GM18499 (cell line): ENCODE results near the gene NTSR1.

Experiments used
- ATAC-seq: cut with Tn5 transposase; IDR thresholded peaks from one replicate; pipeline ENCODE4 v1.9.1; 2021; ENCODE audit warnings: moderate number of reproducible peaks; ENCODE audit not compliant: insufficient read depth, unreplicated experiment

The NTSR1 gene

DNA sequence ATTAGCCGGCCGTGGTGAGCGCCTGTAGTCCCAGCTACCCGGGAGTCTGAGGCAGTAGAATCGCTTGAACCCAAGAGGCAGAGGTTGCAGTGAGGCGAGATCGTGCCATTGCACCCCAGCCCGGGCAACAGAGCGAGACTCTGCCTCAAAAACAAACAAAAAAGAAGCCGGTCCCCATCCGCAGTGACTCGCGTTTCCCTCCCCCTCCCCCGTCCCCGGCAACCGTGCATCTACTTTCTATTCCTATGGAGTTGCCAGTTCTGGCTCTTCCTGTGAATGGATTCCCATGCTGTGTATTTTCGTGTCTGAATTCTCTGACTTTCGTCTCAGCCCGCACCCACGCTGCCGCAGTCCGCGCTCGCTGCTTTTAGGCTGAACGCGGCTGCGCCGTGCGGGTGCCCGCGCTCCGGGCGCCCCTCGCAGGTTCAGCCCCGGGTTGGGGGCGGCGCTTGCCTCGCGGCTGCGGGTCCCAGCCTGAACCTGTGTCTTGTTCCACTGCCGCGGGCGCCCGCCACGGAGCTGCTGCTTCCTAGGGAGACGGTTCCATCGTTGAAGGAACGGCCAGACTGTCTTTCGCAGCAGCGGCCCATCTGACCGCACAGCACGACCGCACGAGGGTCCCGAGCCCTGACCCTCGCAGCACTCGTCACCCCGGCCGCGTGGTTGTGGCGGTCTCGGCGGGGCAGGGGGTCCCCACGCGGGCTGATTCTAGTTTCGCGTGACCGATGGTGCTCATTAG lies 86.6 kb downstream of the NTSR1 start:
- no peak for ATAC-seq

DNA sequence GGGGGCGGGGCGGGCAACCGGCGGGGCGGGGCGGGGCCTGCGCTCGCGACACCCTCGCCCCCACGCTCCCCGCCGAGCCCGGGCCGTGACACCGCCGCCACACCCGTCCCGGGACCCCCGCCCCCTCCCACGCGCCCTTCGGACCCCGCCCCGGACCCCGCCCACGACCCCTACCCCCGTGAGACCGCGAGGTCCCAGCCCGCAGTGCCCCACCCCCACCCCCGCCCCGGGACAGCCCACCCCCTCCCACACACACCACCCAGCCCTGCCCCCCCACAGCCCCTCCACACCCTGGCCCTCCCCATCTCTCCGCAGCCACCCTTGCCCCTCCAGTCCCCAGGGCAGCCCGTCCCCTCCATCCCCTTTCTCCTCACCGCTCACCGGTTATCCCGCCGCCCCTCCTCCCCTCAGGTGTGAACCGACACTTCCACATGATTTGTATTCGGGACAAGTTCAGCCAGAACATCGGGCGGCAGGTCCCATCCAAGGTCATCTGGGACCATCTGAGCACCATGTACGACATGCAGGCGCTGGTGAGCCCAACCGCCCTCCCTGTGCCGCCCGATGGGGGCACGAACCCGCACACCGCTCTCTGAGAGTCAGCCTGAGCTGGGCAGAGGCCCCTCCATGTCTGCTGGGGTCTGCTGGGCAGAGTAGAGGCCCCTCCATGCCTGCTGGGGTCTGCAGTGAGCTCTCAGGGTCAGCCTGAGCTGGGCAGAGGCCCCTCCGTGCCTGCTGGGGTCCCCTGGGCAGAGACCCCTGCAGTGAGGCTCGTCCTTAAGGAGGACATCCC lies 88.3 kb downstream of the NTSR1 start:
- ATAC-seq: no peak

DNA sequence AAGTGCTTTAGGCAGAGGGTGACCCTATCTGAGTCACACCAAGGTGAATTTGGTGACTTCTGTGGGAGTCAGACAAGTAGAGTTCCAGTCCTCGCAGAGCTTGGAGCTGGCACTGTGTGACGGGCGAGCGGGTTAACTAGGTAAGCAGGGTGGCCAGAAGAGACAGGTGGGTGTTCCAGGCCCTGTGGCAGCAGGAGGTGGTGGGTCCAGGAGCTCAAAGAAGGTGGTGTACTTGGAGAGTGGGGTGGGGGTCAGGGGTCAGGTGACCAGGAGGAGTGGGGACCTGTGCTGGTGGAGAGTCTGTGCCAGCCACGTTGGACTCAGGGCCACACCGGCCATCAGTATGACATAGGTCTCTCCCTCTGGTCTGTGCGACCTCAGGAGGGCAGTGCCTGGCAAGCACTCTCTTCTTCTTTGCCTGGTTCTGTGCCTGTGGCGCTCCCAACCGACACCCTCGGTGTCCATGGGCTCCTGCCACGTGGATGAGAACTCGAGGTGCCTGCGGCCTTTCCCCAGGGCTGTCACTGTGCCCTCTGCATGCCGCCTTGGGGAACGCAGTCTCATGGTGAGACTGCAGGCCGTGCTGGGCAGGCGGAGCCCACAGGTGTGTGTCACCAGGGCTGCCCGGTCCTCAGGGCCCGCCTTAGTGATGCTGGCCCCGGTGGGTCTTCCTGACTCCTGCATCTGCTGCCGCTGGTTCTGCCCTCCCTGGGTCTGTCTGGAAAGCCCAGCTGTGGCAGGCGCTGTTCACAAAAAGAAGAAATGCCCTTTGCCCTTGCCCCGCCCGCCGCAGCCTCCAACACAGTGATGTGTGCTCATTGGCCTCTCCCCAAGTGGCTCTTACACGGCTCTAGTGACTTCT lies 89.3 kb downstream of the NTSR1 start:
- no peak for ATAC-seq

DNA sequence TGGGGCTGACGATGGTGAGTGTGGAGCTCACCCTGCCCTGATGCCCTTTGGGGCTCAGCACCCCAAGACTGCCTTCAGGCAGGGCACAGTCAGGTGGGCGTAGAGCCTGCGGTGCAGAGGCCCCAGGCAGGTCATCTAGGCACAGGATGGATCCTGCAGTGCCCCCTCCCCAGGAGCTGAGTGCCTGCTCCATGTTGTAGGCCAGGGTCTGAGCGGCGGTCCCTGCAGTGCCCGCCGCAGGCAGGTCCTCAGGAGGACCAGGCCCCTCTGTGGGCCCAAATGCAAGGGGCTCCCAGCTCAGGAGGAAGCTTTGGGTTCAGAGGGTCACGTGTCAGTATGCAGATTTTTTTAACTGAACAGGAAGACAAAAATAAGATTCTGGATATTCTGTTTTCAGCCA lies 90.4 kb downstream of the NTSR1 start:
- no peak for ATAC-seq

DNA sequence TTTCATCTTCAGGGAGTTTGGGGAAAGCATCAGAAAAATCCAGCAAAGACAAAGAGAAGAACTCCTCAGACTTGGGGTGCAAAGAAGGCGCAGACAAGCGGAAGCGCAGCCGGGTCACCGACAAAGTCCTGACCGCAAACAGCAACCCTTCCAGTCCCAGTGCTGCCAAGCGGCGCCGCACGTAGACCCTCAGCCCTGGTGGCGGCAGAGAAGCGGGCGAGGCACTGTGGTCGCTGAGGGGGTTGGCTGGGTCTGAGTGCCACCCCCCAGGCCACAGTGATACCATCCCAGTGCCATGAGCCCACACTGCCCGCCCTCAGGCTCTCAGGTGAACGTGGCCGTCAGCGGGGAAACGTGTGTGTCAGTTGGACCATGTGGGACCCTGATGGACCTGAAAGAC lies 90.8 kb downstream of the NTSR1 start:
- no peak for ATAC-seq

DNA sequence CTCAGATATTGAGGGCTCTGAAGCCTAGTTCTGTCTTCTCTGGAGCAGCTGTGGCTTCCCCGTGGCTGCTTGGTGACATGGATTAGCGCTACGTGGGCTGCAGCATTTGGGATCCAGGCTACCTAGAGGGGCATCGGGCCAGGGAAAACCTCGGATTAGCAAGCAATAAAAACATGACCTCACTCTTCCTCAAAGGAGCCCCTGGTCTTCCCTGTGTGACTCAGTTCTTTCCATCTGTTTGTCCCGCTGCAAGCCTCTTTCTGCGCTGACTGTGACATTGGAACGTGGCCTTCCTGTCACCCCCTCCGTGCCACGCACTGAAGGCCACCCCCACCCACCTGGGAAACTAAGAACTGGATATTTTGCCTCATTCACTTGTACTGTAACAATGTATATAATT lies 91.2 kb downstream of the NTSR1 start:
- no peak for ATAC-seq

DNA sequence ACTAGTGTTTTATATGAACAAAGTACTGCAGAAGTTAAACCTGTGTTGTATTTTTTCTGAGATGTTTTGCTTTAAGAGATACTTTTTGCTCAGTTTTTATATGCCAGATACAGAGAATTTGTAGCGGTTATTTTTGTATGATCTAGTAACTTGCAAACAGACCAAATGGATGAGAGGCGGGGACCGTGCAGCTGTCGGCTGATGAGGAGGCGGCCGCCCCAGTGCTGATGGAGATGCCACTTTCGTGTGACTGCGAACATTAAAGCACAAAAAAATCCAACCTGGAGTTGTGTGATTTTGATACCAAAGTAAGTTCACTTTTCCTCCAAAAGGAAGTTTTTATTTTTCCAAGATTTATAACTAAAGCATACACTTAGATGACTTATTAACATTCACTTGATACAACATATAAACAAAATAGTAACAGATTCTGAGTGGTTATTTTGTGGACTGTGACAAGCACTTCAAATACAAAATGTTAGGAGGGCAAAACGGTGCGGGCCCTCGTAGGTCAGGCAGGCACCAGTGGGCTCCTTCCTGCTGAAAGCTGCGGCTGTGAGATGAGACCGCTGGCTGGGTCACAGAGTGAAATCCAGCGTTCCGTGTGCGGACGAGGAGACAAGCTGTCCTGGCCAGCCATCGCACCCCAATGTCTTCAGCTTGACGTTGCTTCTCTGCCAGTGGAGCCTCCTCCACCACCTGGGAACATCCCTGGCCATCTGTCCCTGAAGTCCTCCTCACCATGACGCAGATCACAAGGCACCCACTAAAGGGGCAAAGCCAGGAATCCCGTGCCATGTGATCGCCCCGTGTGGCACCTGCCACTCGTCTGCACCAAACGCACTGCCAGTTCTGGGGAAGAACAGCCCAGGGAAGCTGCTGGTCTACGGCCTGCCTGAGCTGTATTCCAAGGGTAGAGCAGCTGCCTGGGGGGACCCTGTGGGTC lies 92.0 kb downstream of the NTSR1 start:
- ATAC-seq: no peak

DNA sequence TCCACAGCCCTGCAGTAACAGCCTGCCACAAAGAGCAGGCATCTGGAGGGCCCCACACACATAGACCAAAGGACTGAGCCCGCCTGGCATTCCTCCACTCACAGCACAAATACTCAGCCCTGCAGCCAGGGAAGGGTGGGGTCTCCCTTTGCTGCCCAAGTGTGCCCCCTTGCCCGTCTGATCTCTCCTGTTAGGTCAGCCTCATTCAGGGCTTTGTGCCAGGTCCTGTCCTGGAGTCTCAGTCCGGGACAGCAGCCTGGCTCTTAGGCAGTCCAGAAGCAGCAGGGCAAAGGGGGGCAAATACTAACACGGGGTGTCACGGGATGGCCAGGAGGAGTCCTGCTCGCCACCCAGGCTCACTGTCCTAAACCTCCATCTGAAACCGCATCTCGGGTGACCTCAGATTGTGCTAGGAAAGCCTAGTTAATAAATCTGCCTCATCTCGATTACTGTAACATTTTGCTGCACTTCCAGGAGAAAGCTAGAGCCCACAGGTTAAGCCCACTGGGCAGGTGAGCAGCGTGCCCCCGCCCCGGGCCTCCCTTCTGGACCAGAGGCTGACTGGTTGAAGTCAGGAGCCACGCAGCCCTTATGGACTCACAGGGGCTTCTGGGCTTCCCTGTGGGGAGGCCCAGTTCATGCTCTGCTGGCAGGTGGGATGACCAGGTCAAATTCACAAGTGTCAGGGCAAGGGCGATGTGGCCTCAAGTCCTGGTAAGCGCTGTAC lies 92.8 kb downstream of the NTSR1 start:
- ATAC-seq: no peak

DNA sequence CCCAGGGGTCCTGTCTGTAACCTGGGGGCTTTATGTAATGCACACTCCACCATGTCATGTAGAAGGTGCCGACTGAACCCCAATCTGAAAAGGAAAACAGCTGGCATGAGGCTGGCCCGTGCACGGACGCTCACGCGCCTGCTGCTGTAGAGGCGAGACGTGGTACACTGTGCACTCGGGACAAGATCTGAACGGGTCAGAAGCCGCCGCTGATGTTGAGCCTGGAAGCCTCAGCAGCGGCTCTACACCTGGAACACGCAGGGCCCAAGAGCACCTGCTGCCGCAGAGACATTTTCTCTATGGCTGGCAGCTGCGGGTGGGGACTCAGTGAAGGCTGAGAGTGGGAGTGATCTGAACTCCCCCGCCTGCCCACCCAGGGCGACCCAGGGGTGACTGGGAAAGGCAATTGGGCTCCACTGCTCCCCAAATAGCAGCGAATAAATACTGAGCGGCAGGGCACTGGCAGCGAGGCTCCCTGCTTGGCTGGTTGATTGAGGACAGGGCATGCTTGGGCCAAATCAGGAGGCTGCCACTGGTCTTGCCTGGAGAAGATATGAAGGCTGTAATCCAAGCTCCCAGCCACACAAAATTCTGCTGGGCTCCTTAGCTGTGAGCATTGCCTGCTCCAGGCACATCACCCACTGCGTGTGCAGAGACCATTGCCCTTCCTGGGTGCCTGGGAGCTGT lies 93.5 kb downstream of the NTSR1 start:
- ATAC-seq: no peak

DNA sequence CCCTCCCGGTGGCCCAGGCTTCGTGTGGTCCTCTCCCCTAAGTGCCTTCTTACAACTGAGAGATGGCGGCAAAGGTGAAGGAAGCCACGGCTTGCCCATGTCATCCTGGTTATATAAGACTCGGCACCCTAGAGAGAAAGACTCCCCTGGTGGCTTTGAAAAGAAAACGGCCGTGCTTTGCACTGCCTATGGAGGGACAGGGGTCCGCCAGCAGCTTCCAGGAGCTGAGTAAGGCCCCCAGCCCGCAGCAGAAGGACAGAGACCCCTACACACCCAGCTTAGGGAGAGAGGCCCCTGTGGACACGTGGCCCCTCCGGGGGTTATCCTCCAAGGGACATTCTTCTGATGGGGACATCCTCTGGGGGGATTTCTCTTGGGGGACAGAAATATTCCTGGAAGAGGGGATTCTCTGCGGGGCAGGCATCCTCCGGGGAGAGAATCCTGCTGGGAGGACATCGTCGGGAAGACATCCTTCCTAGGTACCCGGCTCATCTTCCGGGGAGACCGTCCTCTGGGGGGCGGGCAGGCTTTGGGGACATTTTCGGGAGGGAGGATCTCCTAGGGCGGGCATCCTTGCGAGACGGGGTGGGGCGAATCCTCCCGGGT lies 95.5 kb downstream of the NTSR1 start:
- ATAC-seq: no peak

DNA sequence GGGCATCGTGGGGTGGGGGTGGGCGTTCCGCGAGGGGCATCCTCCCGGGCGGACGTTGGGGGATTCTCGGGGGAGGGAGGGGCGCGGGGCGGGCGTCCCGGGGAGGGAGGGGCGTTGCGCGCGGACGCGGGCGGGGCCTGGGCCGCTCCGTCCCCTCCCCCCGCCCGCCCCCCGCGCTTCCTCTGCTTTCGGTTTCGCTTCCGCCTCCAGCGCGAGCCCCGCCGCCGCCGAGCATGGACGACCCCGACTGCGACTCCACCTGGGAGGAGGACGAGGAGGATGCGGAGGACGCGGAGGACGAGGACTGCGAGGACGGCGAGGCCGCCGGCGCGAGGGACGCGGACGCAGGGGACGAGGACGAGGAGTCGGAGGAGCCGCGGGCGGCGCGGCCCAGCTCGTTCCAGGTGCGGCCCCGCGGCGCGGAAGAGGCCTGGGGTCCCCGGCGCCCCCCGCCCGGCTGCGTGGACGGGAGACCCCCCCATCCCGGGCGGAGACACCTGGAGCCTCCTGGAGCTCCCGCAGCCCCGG lies 96.1 kb downstream of the NTSR1 start, which contains the start of gene OGFR:
Gene OGFR (plus strand): TSS at position 209 of the 528 bp plus-strand sequence. CDS start 25 bp downstream, at position 234.
- no peak for ATAC-seq

DNA sequence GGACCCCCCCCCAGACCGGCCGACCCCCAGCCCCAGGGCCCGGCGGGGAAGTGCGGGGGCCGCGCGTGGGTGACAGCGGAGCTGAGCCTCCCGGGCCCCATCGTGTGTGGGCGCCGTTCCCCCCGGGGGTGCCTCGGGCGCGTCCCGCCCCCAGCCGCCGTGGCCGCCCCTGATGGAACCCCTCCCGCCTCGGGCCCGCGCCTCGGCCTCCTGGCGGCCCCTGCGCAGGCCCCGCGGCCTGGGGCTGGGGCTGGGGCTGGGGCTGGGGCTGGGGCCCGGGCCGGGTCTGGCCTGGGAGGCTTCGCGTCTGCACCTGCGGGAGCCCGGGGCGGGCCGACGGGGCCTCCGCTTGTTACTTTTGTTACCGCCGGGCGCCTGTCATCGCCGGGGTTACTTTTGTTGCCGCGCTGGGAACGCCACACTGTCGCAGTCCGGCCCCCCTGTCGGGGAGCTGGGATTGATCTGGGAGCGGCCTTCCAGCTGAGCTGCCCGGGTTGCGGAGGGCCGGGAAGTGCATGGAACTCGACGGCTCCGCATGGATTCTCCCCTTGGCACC lies 96.6 kb downstream of the NTSR1 start:
- no peak for ATAC-seq

DNA sequence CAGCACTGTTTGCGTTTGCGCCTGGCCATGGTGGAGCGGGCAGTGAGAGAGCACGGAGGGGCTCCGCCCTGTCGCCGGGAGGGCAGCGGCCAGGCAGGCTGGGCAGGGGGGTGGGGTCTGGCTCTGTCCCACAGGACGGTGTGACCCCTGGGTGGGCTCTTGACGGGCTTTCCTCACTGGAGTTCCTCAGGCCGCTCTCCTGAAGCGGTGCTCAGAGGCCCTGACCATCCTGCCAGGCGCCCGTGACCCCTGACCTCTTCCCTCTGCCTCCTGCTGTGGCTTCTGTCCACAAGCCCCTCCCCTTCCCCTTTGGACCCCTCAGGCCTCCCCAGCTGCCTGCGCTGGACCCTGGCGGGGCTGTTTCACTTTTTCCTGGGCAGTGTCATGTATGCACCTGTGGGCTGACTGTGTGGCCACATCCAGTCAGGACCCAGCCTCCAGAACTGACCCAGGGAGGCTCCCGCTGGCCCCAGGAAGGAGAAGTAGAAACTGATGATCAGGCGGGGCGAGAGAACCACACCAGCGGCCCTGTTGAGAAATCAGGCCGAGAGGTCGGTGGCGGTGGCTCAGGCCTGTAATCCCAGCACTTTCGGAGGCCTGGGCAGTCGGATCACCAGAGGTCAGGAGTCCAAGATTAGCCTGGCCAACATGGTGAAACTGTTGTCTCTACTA lies 97.2 kb downstream of the NTSR1 start:
- no peak for ATAC-seq

DNA sequence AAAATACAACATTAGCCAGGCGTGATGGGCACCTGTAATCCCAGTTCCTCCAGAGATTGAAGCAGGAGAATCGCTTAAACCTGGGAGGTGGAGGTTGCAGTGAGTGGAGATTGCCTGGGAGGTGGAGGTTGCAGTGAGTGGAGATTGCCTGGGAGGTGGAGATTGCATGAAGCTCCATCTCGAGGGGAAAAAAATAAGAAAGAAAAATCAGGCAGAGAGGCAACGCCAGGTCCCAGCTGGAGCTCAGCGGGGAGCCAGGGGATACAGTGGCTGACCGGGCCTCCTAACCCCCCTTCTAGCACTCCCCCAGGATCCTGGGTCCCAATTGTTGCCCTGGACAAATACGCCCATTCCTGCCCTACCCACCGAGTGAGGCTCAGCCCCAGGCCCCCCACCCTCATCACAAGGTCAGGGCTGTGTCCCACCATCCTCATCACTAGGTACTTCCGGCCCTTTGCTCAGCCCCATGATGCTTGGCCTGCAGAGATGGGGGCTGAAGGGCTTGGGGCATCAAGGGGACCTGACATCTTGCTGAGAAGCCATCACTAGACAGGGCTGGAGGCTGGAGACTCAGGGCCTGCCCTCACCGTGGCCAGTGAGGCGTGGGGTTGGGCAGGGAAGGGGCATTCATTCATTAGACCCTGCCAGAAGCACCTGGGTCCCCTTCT lies 97.9 kb downstream of the NTSR1 start:
- ATAC-seq: no peak

DNA sequence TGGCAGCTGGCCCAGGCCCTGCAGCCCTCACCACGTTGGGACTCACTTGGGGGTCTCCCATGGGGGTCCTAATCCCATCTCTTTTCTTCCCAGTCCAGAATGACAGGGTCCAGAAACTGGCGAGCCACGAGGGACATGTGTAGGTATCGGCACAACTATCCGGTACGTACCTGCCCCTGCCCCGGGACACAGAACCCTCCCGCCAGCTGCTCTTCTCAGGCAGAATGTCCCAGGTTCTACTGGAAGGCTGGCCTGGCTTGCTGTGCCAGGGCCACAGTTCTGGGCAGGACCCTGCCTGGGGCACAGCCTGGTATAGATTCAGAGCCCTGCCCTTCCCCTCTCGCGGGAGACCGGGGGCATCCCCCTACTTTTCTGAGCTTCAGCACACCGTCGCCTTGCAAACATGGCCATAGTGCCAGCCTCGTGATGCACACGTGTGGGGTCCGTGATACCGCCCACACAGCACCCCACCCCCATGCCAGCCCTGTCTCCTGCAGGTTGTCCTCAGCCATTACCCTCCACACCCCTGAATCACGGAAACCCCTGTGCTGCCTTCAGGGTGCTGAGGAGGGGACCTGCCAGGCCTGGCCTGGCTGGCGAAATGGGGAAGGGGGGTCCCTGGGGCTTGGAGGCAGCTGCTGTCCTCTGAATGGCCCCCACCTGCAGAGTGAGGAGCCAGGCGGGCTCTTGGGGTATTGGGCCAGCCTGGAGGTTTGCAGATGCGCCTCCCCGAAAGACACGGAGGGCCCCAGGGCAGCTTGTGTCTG lies 99.0 kb downstream of the NTSR1 start:
- ATAC-seq: no peak
